NB4 (cell line): ENCODE results near the gene OPA1.

Experiments
- POLR2A ChIP-seq: IDR thresholded peaks from 2 replicates; pipeline ENCODE4 v1.6.1; 2011; ENCODE audit warnings: mild to moderate bottlenecking; ENCODE audit not compliant: insufficient read length; ENCODE audit errors: extremely low read depth
- TF ChIP-seq, protein P1 (sequence below): IDR thresholded peaks from one replicate; pipeline ENCODE4 v1.5.1; 2012; ENCODE audit warnings: low read depth, low read length

DNA sequence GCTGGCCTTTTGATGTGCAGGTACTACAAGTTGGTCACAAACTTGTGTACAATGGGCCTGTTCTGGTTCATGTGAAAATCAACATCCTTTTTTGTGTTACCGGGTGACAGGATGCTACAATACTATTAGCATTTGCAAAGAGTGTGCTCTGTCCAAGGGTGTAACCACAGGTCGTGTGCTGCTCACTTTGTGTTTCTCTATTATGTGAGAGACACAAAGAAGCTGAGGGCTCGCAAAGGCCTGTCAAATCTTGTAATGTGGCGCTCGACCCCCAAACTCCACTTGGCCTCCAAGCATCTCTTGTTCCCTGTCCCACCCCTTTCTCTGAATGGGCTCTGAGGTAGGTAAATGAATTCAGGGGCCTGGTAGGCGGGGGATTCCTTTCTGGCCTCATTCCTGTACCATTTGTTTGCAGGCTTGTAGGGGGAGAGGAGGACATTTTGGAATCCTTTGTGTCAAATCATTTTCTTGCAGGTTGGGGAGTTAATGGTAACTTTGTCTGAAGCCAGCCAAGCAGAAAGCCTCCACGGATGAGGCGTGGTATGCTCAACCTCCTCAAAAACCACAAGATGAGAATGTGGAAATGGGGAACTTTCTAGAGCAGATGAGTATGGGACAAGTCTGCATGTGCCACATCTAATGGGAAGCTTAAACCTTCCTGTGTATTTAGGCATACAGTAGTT lies 109.1 kb downstream of the OPA1 start:
- TF ChIP-seq, protein P1, sequence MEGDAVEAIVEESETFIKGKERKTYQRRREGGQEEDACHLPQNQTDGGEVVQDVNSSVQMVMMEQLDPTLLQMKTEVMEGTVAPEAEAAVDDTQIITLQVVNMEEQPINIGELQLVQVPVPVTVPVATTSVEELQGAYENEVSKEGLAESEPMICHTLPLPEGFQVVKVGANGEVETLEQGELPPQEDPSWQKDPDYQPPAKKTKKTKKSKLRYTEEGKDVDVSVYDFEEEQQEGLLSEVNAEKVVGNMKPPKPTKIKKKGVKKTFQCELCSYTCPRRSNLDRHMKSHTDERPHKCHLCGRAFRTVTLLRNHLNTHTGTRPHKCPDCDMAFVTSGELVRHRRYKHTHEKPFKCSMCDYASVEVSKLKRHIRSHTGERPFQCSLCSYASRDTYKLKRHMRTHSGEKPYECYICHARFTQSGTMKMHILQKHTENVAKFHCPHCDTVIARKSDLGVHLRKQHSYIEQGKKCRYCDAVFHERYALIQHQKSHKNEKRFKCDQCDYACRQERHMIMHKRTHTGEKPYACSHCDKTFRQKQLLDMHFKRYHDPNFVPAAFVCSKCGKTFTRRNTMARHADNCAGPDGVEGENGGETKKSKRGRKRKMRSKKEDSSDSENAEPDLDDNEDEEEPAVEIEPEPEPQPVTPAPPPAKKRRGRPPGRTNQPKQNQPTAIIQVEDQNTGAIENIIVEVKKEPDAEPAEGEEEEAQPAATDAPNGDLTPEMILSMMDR = no peak
- no peak for TF ChIP-seq POLR2A
